ENCODE data around the gene GSDME. TPM values are rescaled to one million over a fixed set of nuclear protein-coding genes. Genes with fewer than 3 reads are reported as not detected.
A peak's percentile ranks its signal among the peaks of the same experiment; 100 is the strongest.

Gene GSDME
- total RNA-seq, 1 donor from 2014 or later = 5.6 TPM

DNA sequence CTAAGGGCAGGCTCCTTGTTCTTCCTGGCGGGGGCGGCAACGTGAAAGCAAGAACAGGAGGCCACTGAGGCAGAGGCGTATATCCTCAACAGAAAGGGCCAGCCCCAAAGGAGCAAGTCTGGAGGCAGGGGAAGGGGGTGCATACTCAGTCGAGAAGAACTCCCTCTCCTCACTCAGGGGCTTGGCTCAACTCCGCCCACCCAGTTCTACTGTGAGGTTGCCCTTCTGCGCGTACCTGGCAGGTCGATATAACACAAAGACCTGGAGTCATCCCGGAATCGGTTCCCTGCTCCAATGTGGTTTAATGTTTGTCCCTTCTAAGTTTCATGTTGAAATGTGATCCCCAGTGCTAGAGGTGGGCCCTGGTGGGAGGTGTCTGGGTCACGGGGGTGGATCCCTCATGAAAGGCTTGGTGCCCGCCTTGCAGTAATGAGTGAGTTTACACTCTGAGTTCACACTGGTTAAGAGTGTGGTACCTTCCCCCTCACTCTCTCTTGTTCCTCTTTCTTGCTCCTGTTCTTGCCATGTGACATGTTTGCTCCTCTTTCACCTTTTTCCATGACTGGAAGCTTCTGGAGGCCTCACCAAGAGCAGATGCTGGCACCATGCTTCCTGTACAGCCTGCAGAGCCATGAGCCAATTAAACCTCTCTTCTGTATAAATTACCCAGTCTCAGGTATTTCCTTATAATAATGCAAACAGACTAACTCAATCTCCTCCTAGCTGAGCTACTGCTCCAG, 32.6 kb downstream of the GSDME start:
- TF ChIP-seq, protein P1, sequence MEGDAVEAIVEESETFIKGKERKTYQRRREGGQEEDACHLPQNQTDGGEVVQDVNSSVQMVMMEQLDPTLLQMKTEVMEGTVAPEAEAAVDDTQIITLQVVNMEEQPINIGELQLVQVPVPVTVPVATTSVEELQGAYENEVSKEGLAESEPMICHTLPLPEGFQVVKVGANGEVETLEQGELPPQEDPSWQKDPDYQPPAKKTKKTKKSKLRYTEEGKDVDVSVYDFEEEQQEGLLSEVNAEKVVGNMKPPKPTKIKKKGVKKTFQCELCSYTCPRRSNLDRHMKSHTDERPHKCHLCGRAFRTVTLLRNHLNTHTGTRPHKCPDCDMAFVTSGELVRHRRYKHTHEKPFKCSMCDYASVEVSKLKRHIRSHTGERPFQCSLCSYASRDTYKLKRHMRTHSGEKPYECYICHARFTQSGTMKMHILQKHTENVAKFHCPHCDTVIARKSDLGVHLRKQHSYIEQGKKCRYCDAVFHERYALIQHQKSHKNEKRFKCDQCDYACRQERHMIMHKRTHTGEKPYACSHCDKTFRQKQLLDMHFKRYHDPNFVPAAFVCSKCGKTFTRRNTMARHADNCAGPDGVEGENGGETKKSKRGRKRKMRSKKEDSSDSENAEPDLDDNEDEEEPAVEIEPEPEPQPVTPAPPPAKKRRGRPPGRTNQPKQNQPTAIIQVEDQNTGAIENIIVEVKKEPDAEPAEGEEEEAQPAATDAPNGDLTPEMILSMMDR (IDR thresholded peaks at IDR 0.05; ENCODE audit: borderline replicate concordance) = no peak
- no peak overlapping the region for H3K27ac ChIP-seq (replicated peaks)
- H3K36me3 ChIP-seq = no peaks in the 10 kb centered on the region
- DNase-seq = no peak
- H3K4me3 ChIP-seq = no peak overlapping the region
- H3K4me1 ChIP-seq = peaks cover 16% of the 10 kb centered on the region
- no peaks in the 10 kb centered on the region for H3K9me3 ChIP-seq (replicated peaks)
- no peaks in the 10 kb centered on the region for H3K27me3 ChIP-seq (ENCODE audit: low read depth)
- intact Hi-C loops (cut with micrococcal nuclease) = no loop called here

DNA sequence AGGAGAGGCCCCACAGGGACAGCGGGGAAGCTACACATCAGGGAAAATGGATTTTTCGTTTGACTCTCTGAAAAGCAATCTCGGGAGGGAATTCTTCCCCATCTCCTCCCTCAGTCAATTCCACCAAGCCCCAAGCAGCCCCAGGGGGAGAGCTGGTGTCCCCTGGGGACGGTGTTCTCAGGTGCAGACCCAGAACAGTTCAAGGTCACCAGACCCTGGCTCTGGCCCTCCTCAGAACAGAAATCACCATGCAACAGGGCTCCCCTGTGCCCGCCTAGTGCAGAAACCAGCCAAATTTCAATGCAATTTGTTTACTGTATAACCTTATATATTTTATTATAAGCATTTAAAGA, 34.1 kb downstream of the GSDME start:
- H3K4me3 ChIP-seq = no peak overlapping the region
- H3K9me3 ChIP-seq (replicated peaks) = no peaks in the 10 kb centered on the region
- no peaks in the 10 kb centered on the region for H3K36me3 ChIP-seq
- H3K27ac ChIP-seq (replicated peaks) = no peak overlapping the region
- TF ChIP-seq, protein P1 (IDR thresholded peaks at IDR 0.05; ENCODE audit: borderline replicate concordance) = no peak
- H3K4me1 ChIP-seq = peaks cover 3% of the 10 kb centered on the region
- no peaks in the 10 kb centered on the region for H3K27me3 ChIP-seq (ENCODE audit: low read depth)
- DNase-seq = no peak
- intact Hi-C loops (cut with micrococcal nuclease) = no loop called here

DNA sequence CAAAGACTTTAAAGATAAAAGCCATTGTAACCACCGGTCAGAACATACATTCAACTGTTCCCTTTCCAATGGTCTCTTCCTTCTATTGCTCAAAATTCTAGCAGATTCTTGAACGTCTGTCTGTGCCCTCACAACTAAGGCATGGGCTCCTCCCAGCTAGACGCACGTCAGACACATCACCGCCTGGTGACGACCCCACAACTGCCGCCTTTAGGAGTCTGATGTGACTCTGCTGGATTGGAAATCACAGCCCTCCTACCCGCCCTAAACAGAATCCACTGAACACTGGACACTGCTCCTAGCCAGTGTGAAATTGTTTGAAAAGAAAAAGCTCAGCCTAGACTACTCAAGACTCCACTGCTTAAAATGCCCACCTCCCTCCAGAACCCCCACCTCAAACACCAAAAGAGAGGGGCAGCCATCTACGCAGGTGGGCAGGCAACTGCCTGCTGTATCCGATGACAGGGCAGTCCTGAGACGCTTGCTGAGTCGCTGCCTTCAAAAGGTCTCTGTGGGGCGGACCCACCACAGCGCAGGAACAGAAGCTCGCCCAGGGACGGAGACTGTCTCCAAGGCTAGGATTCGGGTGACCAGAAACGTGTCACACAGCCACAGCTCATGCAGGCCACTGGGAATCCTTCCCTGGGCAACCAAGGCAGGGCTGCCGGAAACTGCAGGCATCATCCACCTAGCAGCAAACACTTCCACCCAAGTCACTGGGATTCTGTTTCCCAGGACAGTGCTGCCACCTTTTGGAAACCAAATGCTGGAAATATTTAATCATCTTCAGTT, 34.7 kb downstream of the GSDME start:
- intact Hi-C loops (cut with micrococcal nuclease) = no loop called here
- Histone ChIP-seq H3K27ac (replicated peaks) (no peak overlapping the region), H3K4me3 (no peak overlapping the region), H3K27me3 (ENCODE audit: low read depth) (no peaks in the 10 kb centered on the region), H3K36me3 (no peaks in the 10 kb centered on the region), H3K9me3 (replicated peaks) (no peaks in the 10 kb centered on the region), H3K4me1 (no peaks in the 10 kb centered on the region)
- TF ChIP-seq, protein P1 (IDR thresholded peaks at IDR 0.05; ENCODE audit: borderline replicate concordance) = peak; percentile 46
- no peak for DNase-seq

DNA sequence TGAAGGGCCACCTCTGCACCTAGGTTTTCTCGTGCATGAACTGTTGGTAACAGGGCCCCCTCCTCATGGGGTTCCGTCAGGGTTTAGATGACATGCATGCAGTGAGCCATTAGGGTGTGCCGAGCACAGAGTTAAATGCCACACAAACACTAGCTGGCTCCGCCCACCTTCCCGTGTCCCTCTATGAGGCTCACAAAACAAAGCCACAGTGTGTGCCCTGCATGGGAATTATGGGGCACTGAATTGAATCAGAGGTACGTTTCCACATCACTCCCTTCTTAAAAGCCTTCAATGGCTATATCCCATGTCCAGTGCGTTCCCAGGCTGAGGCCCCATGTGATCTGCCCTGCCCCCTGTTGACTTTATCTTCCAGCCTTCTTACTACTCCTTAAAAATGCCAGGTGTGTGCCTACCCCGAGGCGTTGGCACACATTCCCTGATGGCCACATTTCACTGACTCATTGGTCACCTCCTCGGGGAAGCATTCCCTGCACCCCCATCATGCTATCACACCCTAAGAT, 35.7 kb downstream of the GSDME start:
- H3K36me3 ChIP-seq = no peaks in the 10 kb centered on the region
- TF ChIP-seq, protein P1 (IDR thresholded peaks at IDR 0.05; ENCODE audit: borderline replicate concordance) = no peak
- no peak overlapping the region for H3K27ac ChIP-seq (replicated peaks)
- H3K27me3 ChIP-seq (ENCODE audit: low read depth) = no peaks in the 10 kb centered on the region
- no peaks in the 10 kb centered on the region for H3K9me3 ChIP-seq (replicated peaks)
- intact Hi-C loops (cut with micrococcal nuclease) = no loop called here
- H3K4me1 ChIP-seq = no peaks in the 10 kb centered on the region
- no peak for DNase-seq
- no peak overlapping the region for H3K4me3 ChIP-seq

DNA sequence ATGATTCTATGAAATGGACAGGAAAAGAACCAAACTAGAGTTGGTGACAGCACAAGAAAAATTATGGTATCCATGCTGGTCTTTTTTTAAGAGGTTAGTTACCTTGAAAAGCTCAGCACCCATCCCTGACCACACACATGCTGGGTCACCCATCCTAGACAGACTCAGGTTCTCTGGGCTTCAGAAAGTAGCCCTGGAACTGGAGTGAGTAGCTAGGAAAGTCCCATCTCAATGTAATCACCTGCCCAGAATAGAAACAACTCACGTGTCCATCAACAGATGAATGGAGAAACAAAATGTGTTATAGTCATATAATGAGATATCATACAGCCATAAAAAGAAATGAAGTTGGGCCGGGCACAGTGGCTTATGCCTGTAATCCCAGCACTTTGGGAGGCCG, 37.0 kb downstream of the GSDME start:
- H3K9me3 ChIP-seq (replicated peaks) = no peaks in the 10 kb centered on the region
- H3K4me1 ChIP-seq = peaks cover 6% of the 10 kb centered on the region
- no peaks in the 10 kb centered on the region for H3K36me3 ChIP-seq
- no peak overlapping the region for H3K27ac ChIP-seq (replicated peaks)
- no peaks in the 10 kb centered on the region for H3K27me3 ChIP-seq (ENCODE audit: low read depth)
- intact Hi-C loops (cut with micrococcal nuclease) = no loop called here
- H3K4me3 ChIP-seq = no peak overlapping the region
- no peak for DNase-seq
- TF ChIP-seq, protein P1 (IDR thresholded peaks at IDR 0.05; ENCODE audit: borderline replicate concordance) = no peak

Data from left ventricle myocardium inferior (tissue), 1 donor.